Dermis microvascular lymphatic vessel endothelial cell (primary cell): Measurements from ENCODE around the gene TMEM125. TPM values are rescaled to one million over a fixed set of nuclear protein-coding genes. Genes with fewer than 3 reads are reported as not detected.
A peak's percentile ranks its signal among the peaks of the same experiment; 100 is the strongest.

ENCODE experiments used
- DNase-seq, 2 donors: peaks; one replicate each; pipeline versions ENCODE4 v3.0.0 to v3.0.0-alpha.2; 2010; ENCODE audit warnings: low read depth in 2 of 2
- total RNA-seq: library from RNA; depleted of rRNA; stranded (reverse); fragments of >200 nt; gene quantifications from 2 replicates; pipeline ENCODE4 v1.2.1, GENCODE V29; 2014

The TMEM125 gene
- total RNA-seq, 1 donor from 2014 or later: not detected

DNA sequence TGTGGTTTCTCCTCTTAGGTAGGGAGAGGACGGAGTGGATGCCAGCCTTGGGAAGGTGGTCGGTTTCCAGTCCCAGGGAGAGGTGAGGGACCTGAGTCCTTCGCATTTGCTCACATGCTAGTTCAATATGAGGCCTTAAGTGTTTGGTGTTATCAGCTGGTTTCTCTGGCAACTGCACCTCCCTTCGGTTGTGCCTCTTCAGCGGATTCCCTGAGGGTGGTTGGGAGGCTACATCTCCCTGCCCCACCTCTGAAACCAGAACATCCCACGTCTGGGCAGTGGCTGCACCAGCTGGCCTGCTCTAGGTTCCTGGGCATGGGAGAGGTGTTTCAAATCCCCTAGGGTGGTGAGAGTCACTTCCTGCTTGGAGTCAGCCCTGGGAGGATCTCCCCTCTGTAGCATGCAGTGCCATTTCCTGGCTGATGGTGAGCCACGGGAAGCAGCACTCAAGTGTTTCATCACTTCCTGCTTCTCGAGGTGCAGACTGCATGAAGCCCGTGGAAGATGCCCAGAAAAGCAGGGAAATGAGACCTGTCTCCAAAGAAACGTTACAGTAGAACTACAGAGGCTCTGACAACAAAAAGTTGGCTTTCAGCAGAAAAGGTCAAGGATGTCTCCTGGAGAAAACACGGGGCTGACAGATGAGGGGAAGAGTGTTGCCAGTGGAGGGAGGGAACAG, 4.5 kb downstream of the TMEM125 start:
- DNase-seq: peak in 1 of 2 donors; percentile 70

DNA sequence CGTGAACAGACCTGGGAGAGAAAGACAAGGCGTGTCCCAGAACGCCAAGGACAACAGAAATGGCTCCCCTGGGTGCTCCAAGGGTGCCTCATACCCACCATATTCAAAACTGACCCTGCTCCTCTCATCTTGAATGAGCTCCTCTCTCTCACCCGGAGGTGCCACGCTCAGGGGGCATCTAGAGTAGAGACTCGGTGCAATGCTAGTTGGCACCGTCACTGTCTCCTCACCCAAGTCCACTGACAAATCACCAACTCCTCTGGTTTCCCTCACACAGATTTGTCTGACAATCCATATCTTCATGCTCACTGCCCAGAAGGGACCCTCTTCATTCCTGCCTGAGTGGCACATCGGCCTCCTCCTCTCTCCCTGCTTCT, 5.0 kb downstream of the TMEM125 start:
- no peak for DNase-seq

DNA sequence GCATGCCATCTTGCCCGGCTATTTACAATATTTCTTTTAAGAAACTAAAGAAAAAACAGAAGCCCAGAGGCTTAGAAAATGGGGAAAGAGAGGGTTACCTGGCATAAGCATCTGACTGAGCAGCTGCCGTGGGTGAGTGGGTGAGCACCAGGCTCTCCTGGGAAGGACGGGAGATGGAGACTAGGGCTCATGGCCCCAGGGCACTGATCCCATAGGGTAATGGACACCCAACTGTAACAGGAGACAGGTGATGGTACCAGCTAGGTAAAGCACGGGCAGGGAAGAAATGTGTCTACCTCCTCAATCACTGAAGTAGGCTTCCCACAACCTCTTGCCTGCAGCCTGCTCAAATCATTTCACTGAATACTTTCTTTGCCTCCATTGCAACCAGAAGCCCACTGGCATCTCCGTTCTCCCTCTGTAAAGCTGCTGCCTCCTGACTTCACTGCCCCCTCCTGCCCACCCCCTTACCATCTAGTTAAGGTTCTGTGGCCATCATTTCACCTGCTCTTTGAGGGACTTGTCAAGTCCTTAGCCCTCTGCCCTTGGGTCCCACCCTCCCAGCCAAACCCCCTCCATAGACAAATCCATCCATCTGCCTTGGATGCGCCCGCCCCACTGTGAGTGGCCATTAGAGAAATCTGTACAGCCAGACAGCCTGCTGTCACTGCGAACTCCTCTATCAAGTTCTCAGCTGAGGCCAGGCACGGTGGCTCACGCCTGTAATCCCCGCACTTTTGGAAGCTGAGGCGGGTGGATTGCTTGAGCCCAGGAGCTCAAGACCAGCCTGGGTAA, 6.2 kb downstream of the TMEM125 start:
- DNase-seq: no peak

GRCh38 chr1:43276673-43277072, 6.9 kb downstream of the TMEM125 start:
- no peak for DNase-seq

- DNase-seq: no peak
Observed at GRCh38 chr1:43277116-43277876, 7.5 kb downstream of the TMEM125 start.

DNA sequence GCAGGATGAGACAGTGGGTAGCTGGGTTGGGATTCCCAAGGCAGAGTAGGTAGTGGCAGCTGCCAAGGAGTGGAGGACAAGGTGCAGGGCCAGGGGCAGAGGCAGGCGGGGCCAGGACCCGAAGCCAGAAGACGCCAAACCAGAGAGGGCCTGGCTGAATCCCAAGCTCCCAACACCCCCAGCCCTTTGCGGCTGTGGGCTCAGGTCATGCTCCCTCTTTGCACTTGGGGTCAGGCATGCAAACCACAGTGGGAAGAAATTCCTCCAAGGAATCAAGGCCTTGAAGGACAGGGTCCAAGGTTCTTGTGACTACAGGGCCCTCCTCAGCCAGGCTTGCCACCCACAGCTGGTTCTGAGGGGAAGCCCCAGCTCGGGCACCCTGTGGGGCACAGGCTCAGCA, 9.4 kb downstream of the TMEM125 start:
- no peak for DNase-seq

- no peak for DNase-seq
Observed at GRCh38 chr1:43279666-43280065, 9.9 kb downstream of the TMEM125 start.

GRCh38 chr1:43280692-43281091, 10.9 kb downstream of the TMEM125 start:
- no peak for DNase-seq

- DNase-seq: no peak
Observed at GRCh38 chr1:43282220-43283195, 12.7 kb downstream of the TMEM125 start.

GRCh38 chr1:43284065-43284464, 14.3 kb downstream of the TMEM125 start:
- no peak for DNase-seq

DNA sequence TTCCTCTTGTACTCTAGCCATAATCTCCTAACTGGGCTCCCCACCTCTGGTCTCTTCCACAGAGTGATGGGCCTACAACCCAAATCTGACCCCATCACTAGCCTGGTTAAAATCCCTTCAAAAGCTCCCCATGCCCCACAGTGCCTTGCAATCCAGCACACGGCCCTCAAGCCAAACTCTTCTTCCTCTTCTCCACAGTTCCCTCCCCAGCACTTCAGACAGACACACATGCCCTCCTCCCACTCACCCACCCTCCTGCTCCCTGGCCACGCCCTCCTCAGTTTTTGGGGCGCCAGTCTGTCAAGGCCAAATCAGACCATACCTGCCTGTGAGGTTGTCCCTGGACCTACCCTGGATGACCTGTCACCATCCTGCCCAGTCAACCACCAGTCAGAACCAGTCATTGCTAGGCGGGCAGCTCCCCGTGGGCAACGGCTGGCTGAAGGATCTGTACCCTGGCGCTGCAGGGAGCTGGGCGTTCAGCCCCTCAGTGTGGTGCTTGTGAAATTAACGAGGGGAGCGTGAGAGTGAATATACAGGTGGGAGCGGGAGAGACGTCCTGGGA, 14.8 kb downstream of the TMEM125 start:
- DNase-seq: no peak

- DNase-seq: no peak
Observed at GRCh38 chr1:43285269-43285990, 15.6 kb downstream of the TMEM125 start, which contains the start of gene C1orf210. Gene C1orf210 (minus strand): TSS chr1:43285581. CDS start chr1:43283270, 2,311 bp downstream.

GRCh38 chr1:43286115-43286514, 16.3 kb downstream of the TMEM125 start:
- no peak for DNase-seq

GRCh38 chr1:43286533-43286932, 16.8 kb downstream of the TMEM125 start:
- DNase-seq: no peak

DNA sequence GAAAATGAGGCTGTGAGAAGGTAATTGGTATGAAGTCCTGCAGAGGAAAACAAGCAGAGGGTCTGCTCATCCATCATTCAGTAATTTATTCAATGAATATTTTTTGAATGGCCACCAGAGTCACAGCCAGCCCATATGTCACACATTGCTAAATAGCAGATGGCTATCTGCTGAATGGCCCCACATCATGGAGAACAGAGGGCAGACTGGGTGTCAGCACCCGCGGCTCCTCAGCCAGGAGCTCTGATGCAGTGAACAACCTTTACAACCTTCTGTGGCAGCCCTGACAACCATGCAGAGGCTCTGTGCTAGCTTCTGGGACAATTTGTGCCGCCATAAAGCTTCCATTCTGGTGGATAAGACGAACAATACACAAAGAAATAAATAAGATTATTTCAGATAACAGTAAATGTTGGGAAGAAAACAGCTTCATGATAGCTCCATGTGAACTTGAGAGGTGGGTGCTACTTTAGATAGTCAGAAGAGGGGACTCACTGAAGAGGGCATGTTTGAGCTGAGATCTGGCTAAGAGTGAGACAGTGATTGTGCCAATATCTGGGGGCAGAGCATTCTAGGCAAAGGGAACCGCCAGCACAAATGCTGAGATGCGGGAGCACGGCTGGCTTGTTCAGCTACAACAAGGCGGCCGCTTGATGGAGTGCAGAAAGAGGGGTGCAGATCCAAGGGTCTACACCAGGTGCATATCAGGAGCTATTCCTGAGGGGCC, 18.4 kb downstream of the TMEM125 start:
- no peak for DNase-seq

GRCh38 chr1:43288785-43289706, 19.3 kb downstream of the TMEM125 start:
- DNase-seq: no peak

DNA sequence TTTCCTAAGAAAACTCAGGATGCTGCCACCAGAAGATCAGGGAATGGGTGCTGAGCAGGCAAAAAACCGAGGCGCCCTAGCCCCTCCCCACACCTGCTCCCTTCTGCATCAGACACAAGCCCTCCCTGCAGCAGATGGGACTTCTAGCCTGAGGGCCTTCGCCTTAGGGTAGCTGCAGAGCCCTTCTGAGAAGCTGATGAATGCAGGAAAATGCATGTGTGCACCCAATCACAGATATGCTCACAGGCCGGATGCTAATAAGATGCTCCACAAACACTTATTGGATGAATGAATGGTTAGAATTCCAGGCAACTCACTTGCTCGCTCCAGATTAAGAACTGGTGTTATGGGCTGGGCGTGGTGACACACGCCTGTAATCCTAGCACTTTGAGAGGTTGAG, 22.4 kb downstream of the TMEM125 start:
- DNase-seq: no peak

DNA sequence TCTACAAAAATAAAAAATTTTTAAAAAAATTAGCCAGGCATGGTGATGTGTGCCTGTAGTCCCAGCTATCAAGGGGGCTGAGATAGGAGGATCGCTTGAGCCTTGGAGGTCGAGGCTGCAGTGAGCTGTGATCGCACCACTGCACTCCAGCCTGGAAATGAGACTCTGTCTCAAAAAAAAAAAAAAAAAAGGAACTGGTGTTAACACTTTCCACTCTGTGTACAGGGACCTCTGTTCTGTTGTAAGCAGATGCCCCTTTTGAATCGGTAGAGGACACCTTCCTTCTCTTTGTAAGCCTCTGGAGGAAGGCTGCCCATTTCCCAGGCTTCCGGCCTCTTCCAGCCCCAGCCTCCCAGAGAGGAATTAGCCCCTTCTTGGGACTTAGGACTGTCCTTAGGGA, 22.9 kb downstream of the TMEM125 start:
- DNase-seq: no peak
